ENCODE measurements around the gene MSRB2.
"Not testable (repeated sequence)": the region's sequence is repeated elsewhere in the genome, so short reads cannot be mapped to it uniquely, and the experiment has no call there.

Gene MSRB2

GRCh38 chr10:23095404-23095965 lies at the start of gene MSRB2:
TSS of gene MSRB2 (plus strand) at chr10:23095579. CDS start at chr10:23095609, 30 bp downstream.
- FAIRE-seq: no peak

GRCh38 chr10:23046027-23046426 lies 49.4 kb upstream of the MSRB2 start:
- no peak for FAIRE-seq

- no peak for FAIRE-seq
Measured at GRCh38 chr10:23047201-23048050, 48.0 kb upstream of the MSRB2 start.

GRCh38 chr10:23048191-23048590 lies 47.2 kb upstream of the MSRB2 start:
- no peak for FAIRE-seq

- FAIRE-seq: no peak
Measured at GRCh38 chr10:23051278-23051677, 44.1 kb upstream of the MSRB2 start.

- no peak for FAIRE-seq
Measured at GRCh38 chr10:23051855-23052331, 43.5 kb upstream of the MSRB2 start.

- no peak for FAIRE-seq
Measured at GRCh38 chr10:23053036-23053435, 42.3 kb upstream of the MSRB2 start.

GRCh38 chr10:23055424-23056185 lies 39.8 kb upstream of the MSRB2 start:
- FAIRE-seq: no peak

- no peak for FAIRE-seq
Measured at GRCh38 chr10:23056186-23056579, 39.2 kb upstream of the MSRB2 start.

- FAIRE-seq: no peak
Measured at GRCh38 chr10:23058366-23058765, 37.0 kb upstream of the MSRB2 start.

GRCh38 chr10:23060918-23061317 lies 34.5 kb upstream of the MSRB2 start:
- FAIRE-seq: no peak

- no peak for FAIRE-seq
Measured at GRCh38 chr10:23063045-23063972, 32.1 kb upstream of the MSRB2 start.

- FAIRE-seq: no peak
Measured at GRCh38 chr10:23063973-23064812, 31.2 kb upstream of the MSRB2 start.

GRCh38 chr10:23064813-23065114 lies 30.6 kb upstream of the MSRB2 start:
- not testable (repeated sequence) for FAIRE-seq

GRCh38 chr10:23065181-23065948 lies 30.0 kb upstream of the MSRB2 start:
- FAIRE-seq: no peak

GRCh38 chr10:23067337-23067736 lies 28.0 kb upstream of the MSRB2 start:
- no peak for FAIRE-seq

GRCh38 chr10:23067939-23068775 lies 27.2 kb upstream of the MSRB2 start:
- no peak for FAIRE-seq

- no peak for FAIRE-seq
Measured at GRCh38 chr10:23069019-23069815, 26.2 kb upstream of the MSRB2 start.

All from colon (tissue), 2 donors.